HG03066 (cell line): ENCODE results near the gene MALT1.
"Not testable (repeated sequence)": the region's sequence is repeated elsewhere in the genome, so short reads cannot be mapped to it uniquely, and the experiment has no call there.

Source experiments
- ATAC-seq: cut with Tn5 transposase; IDR thresholded peaks from one replicate; pipeline ENCODE4 v1.9.1; 2021; ENCODE audit warnings: low read depth; ENCODE audit not compliant: unreplicated experiment

MALT1 gene

DNA sequence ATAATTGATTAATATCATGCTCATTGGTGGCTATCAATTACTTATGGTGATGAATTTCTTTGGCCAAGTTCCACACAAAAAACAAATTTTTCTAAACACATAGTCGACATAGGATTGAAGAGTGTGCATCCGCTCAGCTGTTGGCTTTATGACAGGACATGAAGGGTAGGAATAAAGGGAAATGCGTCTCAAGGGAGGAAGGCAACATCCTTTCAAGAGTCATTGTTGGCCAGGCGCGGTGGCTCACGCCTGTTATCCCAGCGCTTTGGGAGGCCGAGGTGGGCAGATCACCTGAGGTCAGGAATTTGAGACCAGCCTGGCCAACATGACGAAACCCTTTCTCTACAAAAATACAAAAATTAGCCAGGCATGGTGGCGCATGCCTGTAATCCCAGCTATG is 20.4 kb upstream of the MALT1 start:
- ATAC-seq = not testable (repeated sequence)

DNA sequence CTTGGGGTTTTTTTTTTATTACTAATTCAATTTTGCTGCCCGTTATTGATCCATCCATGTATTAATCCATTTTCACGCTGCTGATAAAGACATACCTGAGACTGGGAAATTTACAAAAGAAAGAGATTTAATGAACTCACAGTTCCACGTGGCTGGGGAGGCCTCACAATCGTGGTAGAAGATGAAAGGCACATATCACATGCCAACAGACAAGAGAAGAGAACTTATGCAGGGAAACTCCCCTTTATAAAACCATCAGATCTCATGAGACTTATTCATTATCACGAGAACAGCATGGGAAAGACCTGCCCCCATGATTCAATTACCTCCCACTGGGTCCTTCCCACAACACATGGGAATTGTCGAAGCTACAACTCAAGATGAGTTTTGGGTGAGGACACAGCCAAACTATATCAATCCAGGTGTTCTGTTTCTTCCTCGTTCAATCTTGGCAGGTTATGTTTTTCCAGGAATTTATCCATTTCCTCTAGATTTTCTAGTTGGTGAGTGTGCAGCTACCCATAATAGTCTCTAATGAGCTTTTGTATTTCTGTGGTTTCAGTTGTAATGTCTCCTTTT is 18.0 kb upstream of the MALT1 start:
- ATAC-seq = not testable (repeated sequence)

DNA sequence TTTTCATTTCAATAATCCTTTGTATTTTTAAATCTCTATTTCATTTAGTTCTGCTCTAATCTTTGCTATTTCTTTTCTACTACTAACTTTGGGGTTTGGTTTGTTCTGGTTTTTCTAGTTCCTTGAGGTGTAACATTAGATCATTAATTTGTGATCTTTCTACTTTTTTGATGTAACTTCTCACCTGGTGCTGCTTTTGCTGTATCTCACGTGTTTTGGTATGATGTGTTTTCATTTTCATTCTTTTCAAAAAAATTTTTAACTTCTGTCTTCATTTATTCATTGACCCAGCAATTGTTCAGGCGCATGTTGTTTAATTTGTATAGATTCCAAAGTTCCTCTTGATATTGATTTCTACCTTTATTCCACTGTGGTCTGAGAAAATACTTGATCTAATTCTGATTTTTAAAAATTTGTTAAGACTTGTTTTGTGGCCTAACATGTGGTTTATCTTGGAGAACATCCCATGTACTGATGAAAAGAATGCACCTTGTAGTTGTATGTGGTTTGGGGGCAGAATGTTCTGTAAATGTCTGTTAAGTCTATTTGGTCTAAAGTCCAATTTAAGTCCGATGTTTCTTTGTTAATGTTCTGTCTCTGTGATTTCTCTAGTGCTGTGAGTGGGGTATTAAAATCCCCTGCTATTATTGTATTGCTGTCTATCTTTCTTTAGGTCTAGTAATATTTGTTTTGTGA is 17.3 kb upstream of the MALT1 start:
- ATAC-seq = no peak

DNA sequence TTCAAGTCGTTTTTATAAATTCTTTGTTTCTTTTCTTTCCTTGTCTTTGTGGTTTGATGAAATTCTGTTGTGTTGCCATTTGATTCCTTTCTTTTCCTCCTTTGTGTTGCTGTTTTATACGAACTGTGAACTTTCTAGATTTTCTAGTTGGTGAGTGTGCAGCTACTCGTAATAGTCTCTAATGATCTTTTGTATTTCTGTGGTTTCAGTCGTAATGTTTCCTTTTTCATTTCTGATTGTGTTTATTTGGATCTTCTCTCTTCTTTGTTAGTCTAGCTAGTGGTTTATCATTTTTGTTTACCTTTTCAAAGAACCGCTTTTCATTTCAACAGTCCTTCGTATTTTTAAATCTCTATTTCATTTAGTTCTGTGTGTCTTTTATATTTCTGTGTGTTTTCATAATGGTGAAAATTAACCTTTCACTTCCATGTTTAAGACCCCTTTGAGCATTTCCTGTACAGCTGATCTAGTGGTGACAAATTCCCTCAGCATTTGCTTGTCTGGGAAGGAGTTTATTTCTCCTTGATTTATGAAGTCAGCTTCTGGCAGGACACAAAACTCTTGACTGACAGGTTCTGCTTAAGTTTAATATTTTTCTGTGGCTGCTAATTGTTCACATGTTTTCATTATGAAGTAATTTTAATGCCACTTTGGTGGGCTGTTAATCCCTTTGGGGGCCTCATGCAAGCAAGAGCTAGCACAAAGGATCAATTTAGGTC is 16.2 kb upstream of the MALT1 start:
- no peak for ATAC-seq

DNA sequence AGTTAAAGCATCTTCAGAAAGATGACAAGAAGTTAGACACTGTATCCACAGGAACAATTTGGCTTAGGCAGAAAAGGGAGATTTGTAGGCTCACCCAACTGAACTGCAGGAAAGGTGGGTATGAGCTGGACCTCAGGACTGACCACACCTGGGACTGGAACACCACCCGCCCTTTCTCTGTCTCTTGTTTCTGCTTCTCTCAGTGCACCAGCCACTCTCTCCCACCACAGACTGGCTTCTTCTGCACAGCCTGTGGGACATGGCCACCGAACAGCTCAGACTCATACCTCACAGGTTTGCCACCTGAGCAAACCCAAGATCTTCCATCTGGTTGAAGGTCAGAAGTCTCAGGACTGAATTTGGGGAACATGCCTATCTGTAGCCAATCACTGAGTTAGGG is 14.2 kb upstream of the MALT1 start:
- ATAC-seq = no peak

DNA sequence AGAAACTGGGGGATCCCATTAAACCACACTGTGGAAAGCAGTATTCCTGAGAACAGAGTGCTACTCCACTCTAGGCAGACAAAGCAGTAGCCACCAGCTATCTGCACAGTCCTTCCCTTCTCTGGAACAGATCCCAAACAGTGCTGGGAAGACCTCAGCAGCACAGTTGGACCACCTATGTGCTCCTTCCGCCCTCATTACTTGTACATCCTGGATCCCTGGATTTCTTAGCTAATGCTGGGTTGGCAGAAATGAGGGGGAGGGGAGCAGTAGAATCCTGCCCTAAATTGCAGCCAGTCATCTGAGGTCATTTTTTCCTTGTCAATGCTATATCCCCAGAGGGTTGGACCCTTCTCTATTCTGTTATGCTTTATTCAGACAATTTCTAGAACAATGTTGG is 13.8 kb upstream of the MALT1 start:
- ATAC-seq = no peak

DNA sequence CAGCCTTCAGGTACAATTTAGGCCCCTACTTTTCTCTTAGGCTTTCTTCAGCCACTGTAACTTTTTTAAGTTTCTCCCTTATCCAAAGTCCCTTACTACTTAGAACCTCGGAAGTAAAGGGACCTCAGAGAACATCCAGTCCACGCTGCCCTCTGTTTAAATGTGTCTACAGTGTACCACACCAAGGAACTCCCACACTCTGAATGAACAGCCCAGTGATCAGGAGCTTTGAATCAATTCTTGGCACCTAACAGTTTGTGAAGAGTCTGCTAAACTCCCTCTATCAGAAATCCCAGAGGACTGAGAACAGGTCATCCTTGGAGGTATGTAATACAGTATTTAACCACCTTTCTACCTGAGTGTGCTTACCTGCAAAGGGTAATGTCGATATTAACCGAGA is 11.6 kb upstream of the MALT1 start:
- no peak for ATAC-seq

DNA sequence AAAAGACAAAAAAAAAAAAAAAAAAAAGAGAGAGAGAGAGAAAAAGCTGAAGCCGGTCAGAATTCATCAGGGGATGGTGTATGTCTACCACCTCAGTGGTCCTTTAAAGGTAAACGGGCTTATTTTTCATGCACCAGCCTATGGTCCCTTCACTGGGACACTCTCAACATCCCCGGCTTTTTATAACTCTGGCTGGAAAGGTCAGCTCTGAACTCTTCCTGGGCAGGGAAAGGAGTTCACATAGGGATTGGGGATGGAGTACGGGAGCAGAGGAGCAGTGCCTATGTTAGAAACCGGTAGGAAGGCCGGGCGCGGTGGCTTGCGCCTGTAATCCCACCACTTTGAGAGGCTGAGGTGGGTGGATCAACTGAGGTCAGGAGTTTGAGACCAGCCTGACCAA is 10.3 kb upstream of the MALT1 start:
- no peak for ATAC-seq

DNA sequence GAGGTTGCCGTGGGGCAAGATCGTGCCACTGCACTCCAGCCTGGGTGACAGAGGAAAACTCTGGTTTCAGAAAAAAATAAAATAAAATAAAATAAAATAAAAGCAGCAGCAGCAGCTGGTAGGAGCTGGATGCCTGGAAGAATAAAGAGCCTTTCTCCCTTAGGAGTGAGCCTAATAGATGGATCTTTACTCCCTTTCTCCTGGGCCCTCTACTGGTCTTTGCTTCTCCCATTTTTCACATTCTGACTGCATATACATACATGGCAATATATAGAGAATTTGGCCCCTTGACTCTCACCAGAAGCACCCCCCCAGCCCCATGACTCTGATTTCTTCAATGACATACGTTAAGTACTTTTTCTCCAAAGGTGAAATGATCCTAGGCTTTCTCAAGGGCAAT is 9.8 kb upstream of the MALT1 start:
- no peak for ATAC-seq

DNA sequence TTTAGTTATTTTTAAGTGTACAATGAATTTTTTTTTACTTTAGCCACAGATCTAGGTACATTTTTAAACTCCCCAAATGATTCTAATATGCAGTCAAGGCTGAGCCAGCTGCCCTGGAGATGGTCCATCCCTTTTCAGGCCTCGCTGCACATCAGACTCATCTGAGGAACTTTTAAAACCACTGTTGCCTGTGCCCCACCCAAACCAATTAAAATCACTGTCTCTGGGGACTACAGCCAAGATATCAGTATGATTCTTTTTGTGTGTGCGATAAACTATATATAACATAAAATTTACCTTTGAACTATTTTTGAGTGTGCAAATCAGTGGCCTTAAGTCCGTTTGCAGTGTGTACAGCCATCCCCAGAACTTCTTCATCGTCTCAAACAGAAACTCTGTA is 9.1 kb upstream of the MALT1 start:
- no peak for ATAC-seq

DNA sequence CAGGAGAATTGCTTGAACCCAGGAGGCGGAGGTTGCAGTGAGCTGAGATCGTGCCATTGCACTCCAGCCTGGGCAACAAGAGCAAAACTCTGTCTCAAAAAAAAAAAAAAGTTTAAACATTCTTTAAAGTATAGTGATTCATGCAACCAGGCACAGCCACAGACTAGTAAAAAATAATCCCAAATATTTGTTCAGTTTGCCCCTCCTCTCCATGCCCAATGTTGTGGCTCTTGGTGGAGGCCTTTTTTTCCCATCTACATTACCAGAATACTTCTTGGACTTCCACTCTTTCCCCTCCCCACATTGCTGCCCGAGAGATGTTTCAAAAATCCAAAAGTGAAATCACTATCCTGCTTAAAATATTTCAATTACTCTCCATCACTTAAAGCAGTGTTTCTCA is 5.1 kb upstream of the MALT1 start:
- ATAC-seq = no peak

DNA sequence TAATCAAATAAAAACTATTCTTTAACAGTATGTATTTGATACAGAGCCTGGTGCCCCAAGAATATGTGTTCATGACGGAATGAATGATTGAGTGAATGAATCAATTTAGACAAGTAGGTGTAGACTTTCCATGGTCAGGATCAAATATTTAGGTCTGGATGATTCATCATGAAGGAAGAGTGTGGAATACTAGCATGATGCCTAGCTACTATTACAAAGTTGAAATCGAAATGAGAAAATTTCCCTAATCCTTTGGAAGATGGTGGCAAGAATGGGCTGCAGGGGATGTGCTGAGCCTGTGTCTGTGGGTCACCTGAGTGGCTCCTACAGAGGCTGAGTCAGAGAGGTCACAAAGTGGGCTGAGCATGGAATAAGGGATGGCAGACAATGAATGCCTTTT is 3.1 kb upstream of the MALT1 start:
- no peak for ATAC-seq

DNA sequence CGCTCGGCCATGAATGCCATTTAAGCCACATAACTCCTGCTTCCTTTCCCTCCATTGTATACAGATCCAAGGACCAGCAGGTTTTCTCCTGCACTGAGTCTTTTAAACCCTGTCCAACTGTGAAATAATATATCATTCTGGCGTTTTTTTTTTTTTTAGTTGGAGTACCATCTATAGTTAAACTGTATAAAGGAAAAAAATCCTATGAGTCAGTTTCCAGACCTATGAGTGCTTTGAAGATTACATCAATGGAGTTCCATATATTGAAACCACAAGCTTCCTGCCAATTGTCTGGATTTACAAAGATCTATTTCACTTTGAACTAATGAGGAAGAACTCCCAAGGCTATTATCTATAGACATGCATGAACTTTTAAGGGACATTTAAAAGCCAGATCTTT is 2.4 kb upstream of the MALT1 start:
- ATAC-seq = no peak

DNA sequence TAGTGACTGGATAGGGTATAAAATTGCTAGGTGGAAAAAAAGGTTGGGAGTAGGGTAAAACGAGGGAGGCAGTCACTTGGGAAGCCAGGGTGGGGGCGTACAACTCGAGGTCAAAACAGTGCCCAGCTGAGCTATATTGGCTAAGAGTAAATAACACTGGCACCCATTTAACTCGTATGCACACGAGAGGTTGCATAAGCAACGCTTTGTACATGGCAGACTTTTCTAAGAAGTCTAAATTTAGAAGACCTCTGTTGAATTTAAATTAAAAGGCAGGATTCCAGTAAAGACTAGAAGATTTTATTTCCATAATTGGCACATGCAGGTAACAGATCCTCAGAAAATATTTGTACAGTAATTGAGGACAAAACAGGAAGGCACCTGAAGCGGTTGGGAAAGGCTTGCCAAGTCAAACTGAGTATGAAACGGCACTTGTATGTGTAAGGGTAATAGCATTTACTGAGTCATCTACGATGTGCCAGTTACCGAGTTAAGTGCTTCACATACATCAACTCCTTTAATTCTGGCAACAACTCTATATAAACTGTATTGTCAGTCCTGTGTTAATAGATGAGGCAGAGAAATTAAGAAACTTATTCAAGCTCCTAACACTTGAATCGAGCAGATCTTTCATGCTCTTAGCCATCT is 1.4 kb upstream of the MALT1 start:
- no peak for ATAC-seq

DNA sequence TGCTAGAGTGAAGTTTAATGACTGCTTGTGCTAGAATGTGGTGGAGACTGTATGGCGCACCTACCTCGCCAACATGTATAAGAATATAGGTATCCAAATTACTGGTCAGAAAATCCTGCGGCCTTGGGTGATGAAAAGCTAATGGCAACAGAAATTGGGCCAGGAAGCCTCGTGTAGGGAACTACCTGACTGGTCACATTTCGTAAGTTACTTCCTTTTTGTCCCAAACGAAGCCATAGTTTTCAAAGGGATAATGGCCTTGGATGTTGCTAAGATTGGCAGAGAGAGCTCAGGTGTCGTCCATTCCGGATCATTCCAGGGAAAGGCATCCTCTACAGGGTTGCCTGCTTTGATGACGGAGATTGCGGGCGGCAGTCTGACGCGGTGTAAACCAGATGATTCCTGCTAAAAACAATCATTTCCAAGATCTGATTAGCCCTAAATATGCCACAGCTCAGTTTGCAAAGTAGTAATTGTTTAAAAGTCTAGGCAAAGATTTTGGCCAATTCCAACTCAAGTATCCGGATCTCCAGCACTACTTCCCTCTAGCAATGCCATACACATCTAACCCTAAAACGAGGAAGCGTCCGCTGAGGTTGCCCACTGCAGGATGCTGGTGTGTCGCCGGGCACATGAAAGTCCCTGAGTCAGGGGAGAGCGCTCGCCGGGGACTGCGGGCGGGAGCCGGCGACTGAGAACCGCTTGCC is 708 bp upstream of the MALT1 start:
- no peak for ATAC-seq

DNA sequence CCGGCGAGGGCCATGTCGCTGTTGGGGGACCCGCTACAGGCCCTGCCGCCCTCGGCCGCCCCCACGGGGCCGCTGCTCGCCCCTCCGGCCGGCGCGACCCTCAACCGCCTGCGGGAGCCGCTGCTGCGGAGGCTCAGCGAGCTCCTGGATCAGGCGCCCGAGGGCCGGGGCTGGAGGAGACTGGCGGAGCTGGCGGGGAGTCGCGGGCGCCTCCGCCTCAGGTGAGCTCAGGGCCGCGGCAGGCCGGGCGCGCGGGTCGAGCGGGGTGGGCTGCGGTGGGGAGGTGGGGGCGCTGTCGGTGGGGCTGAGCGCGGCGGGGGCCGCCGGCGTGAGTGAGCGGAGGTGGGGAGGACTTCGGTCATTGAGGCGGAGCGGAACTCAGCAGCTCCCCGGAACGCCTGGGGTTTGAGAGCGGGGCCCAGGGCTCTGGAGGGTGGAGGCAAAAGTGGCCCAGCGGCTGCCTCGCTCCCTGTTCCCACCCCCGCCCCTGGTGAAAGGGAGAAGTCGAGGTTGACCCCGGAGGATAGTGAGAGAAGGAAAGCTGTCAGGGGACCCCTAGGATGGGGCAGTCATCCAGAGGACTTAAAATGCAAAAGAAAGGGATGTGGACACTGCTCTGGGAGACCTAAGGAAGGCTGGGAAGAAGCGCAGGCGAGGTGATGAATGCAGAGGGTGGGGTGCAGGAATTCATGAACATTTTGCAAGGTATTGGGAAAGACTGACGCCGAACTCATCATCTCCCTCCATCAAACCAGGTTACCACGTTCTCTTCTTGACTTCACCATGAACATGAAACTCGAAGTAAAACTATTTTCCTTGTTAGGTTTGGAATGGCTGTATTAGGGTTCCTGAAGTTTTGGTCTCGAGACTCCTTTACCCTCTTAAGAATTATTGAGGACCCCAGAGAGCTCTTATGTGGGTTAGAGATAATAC is 633 bp downstream of the MALT1 start:
- ATAC-seq = peak; percentile 26

DNA sequence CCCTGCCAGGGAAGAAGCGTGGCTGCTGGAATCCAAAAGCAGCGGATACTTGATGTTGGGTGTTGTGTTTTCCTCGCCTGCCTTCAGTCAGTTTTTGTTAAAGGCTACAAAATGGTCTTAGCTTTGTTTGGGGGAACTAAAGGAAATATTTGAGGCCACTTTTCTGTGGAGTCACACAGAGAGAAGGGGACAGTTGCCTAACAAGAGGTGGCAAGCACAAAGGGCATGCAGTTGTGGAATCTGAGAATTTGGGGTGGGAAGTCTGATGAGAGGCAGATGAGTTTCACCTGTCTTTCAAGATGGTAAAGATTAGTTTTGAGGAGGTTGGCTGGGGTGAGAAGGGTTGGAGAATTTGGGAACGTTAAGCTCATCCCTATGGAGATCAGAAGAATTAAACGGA is 2.9 kb downstream of the MALT1 start:
- no peak for ATAC-seq

DNA sequence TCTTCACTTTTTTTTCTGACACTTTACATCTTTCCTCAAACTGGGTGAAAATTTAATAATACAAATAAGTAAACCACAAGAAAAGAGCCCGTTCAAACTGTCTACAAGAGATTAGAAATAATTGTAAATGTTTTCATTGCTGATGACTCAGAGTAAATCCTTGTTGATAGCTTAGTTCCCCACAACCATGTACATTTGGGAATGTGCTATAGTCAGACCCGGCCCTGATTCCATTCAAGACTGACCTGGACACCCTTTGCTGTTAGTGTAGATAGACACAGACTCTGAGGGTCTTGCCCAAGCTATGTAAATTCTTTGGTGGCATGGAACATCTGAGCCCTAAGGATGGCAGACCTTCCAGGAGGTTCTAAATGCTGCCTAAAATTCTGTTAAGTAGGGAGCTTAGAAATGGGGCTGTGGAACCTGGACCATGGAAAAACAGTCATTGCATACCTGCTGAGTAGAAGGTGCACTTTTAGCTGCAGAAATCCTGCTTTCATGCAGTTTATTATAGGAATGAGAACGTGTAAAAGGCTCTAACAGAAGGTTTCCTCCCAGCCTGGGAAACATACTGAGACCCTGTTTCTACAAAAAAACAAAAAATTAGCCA is 3.7 kb downstream of the MALT1 start:
- no peak for ATAC-seq

DNA sequence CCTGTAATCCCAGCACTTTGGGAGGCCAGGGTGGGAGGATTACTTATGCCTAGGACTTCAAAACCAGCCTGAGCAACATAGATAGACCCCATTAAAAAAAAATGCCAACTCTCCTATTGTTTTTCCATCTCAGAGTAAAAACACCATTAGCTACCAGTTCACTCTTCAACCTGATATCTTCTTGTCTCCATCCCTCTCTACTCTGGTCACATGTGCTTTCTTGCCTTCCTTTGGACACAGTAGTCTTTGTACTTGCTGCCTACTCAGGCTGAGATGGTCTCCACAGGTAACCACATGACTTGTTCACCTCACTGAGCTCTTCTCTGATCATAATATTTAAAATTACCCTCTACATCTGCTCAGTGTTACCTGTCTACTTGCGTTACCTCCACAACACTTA is 5.0 kb downstream of the MALT1 start:
- ATAC-seq = no peak
